GM21447 (cell line): ENCODE measurements around the gene DCUN1D1.

Source experiments
- ATAC-seq: cut with Tn5 transposase; IDR thresholded peaks from one replicate; pipeline ENCODE4 v1.9.1; 2021; ENCODE audit not compliant: unreplicated experiment

Gene DCUN1D1

GRCh38 chr3:182937293-182938051 lies 42.9 kb downstream of the DCUN1D1 start:
- peak; percentile 96 for ATAC-seq

- ATAC-seq, result no peak
Observed at GRCh38 chr3:182936918-182937285, 43.4 kb downstream of the DCUN1D1 start.

- ATAC-seq, result no peak
Observed at GRCh38 chr3:182936239-182936917, 44.0 kb downstream of the DCUN1D1 start.

- no peak for ATAC-seq
Observed at GRCh38 chr3:182935803-182936202, 44.5 kb downstream of the DCUN1D1 start.

- peak; percentile 22 for ATAC-seq
Observed at GRCh38 chr3:182925944-182926337, 54.4 kb downstream of the DCUN1D1 start.

GRCh38 chr3:182925330-182925943 lies 54.9 kb downstream of the DCUN1D1 start:
- ATAC-seq, result peak; percentile 97

GRCh38 chr3:182921665-182922355 lies 58.5 kb downstream of the DCUN1D1 start:
- ATAC-seq, result no peak

- ATAC-seq, result no peak
Observed at GRCh38 chr3:182920515-182921084, 59.7 kb downstream of the DCUN1D1 start.

- ATAC-seq, result no peak
Observed at GRCh38 chr3:182919866-182920357, 60.4 kb downstream of the DCUN1D1 start.

GRCh38 chr3:182917134-182917533 lies 63.2 kb downstream of the DCUN1D1 start:
- no peak for ATAC-seq

GRCh38 chr3:182914341-182914740 lies 66.0 kb downstream of the DCUN1D1 start:
- ATAC-seq, result peak; percentile 39

GRCh38 chr3:182913889-182914288 lies 66.4 kb downstream of the DCUN1D1 start:
- peak; percentile 96 for ATAC-seq

GRCh38 chr3:182912474-182912873 lies 67.9 kb downstream of the DCUN1D1 start:
- no peak for ATAC-seq

GRCh38 chr3:182911782-182912111 lies 68.6 kb downstream of the DCUN1D1 start:
- no peak for ATAC-seq

- no peak for ATAC-seq
Observed at GRCh38 chr3:182910936-182911781, 69.2 kb downstream of the DCUN1D1 start.

- no peak for ATAC-seq
Observed at GRCh38 chr3:182909318-182910040, 70.9 kb downstream of the DCUN1D1 start.

GRCh38 chr3:182908471-182908870 lies 71.9 kb downstream of the DCUN1D1 start:
- no peak for ATAC-seq

- peak; percentile 66 for ATAC-seq
Observed at GRCh38 chr3:182906036-182906435, 74.3 kb downstream of the DCUN1D1 start.

GRCh38 chr3:182905623-182906022 lies 74.7 kb downstream of the DCUN1D1 start:
- peak; percentile 23 for ATAC-seq

GRCh38 chr3:182904164-182904563 lies 76.2 kb downstream of the DCUN1D1 start:
- ATAC-seq, result no peak
